Left lobe of liver (tissue), 2 donors: ENCODE results near the gene PRDM16. TPM values are rescaled to one million over a fixed set of nuclear protein-coding genes. Genes with fewer than 3 reads are reported as not detected.
A peak's percentile ranks its signal among the peaks of the same experiment; 100 is the strongest.

Experiments
- ATAC-seq: fragments of 200-7000 bp; cut with Tn5 transposase; one replicate; pipeline ENCODE4 v1.9.1; 2020; ENCODE audit warnings: mild to moderate bottlenecking, moderate library complexity
- DNase-seq: peaks from one replicate; pipeline ENCODE4 v3.0.0-alpha.2; 2020; ENCODE audit warnings: low spot score
- total RNA-seq: library from RNA; stranded (reverse); gene quantifications from one replicate; pipeline ENCODE4 v1.2.1, GENCODE V29; 2021
- donor health status: DM: no; HTN: no; CAD: no; lungs with moderate emphysema.
- donor health status: DM: no; HTN: yes; CAD: no.

The PRDM16 gene
- total RNA-seq, 1 donor from 2014 or later = 0.43 TPM

- ATAC-seq = no peak
- DNase-seq = no peak
Observed at GRCh38 chr1:3346478-3346877, 277.5 kb downstream of the PRDM16 start.

- no peak for DNase-seq
- no peak for ATAC-seq
Observed at GRCh38 chr1:3347257-3348020, 278.4 kb downstream of the PRDM16 start.

GRCh38 chr1:3348196-3348865 is 279.3 kb downstream of the PRDM16 start:
- no peak for DNase-seq
- no peak for ATAC-seq

- no peak for DNase-seq
- peak; percentile 17 for ATAC-seq
Observed at GRCh38 chr1:3349161-3349967, 280.4 kb downstream of the PRDM16 start.

- no peak for DNase-seq
- no peak for ATAC-seq
Observed at GRCh38 chr1:3349968-3350299, 280.9 kb downstream of the PRDM16 start.

- no peak for ATAC-seq
Observed at GRCh38 chr1:3350506-3351261, 281.7 kb downstream of the PRDM16 start.

GRCh38 chr1:3351449-3352298 is 282.7 kb downstream of the PRDM16 start:
- no peak for ATAC-seq
- no peak for DNase-seq

More at GRCh38 chr1:3350506-3351261, 281.7 kb downstream of the PRDM16 start:
- DNase-seq = no peak

GRCh38 chr1:3352299-3352951 is 283.4 kb downstream of the PRDM16 start:
- DNase-seq = no peak

GRCh38 chr1:3352952-3353331 is 283.9 kb downstream of the PRDM16 start:
- DNase-seq = no peak
- no peak for ATAC-seq

More at GRCh38 chr1:3352299-3352951, 283.4 kb downstream of the PRDM16 start:
- no peak for ATAC-seq

- DNase-seq = no peak
- no peak for ATAC-seq
Observed at GRCh38 chr1:3353876-3354275, 284.9 kb downstream of the PRDM16 start.

- ATAC-seq (no peak), DNase-seq (no peak)
Observed at GRCh38 chr1:3355089-3355488, 286.1 kb downstream of the PRDM16 start.

GRCh38 chr1:3355894-3356826 is 287.2 kb downstream of the PRDM16 start:
- no peak for ATAC-seq
- no peak for DNase-seq

GRCh38 chr1:3356827-3357460 is 287.9 kb downstream of the PRDM16 start:
- no peak for DNase-seq
- no peak for ATAC-seq

- DNase-seq (no peak), ATAC-seq (no peak)
Observed at GRCh38 chr1:3357526-3358297, 288.7 kb downstream of the PRDM16 start.

GRCh38 chr1:3359351-3359750 is 290.3 kb downstream of the PRDM16 start:
- ATAC-seq (no peak), DNase-seq (no peak)

GRCh38 chr1:3359756-3360440 is 290.9 kb downstream of the PRDM16 start:
- ATAC-seq (no peak), DNase-seq (no peak)
